ENCODE results near the gene DLGAP1. TPM values are rescaled to one million over a fixed set of nuclear protein-coding genes. Genes with fewer than 3 reads are reported as not detected.

Gene DLGAP1
- total RNA-seq, 1 experiment from 2014 or later, result 23.2 TPM

DNA sequence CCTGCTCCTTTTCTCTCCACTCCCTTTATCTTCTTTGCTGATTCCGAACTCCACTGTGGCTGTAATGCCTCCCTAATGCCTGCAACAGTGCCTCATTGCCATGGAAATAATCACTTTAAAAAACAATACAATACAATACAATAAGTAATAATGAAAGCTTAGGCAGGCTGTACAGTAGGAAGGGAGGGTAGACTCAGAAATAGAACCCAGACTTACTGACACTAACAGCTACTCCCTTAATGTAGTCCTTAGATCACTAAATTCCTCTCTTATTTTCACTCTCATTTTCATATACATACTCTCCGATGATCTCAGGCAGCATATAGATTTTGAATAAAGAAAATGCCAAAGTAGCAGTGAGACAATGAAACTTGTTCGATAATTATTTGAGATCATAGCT lies 70.2 kb downstream of the DLGAP1 start:
- Histone ChIP-seq H3K4me2 (ENCODE audit: insufficient read depth, insufficient read length, low read length) (no peak overlapping the region), H2BK15ac (ENCODE audit: low read depth, low read length) (no peak overlapping the region), H3K18ac (ENCODE audit: insufficient read length, low read depth, low read length) (no peak overlapping the region), H3K23ac (ENCODE audit: insufficient read length, low read depth, low read length) (no peak overlapping the region), H3K9me3 (ENCODE audit: control insufficient read depth, low read depth, low read length) (no peaks in the 10 kb centered on the region), H4K20me1 (ENCODE audit: control insufficient read depth, insufficient read depth, insufficient read length) (no peaks in the 10 kb centered on the region), H3T11ph (ENCODE audit: low read length) (no peak overlapping the region), H3K27me3 (ENCODE audit: insufficient read depth, low read length) (no peaks in the 10 kb centered on the region), H3K27ac (ENCODE audit: insufficient read length, low read depth, low read length) (no peak overlapping the region), H4K5ac (ENCODE audit: insufficient read length, low read depth, low read length) (no peak overlapping the region), H4K91ac (ENCODE audit: insufficient read length, low read depth, low read length) (no peak overlapping the region), H3K23me2 (ENCODE audit: insufficient read length, low read depth, low read length, poor library complexity, severe bottlenecking) (no peaks in the 10 kb centered on the region), H3K4me1 (ENCODE audit: insufficient read depth, low read length) (no peaks in the 10 kb centered on the region; the same call in 1 of the 2 replicates), H2BK20ac (ENCODE audit: low read depth, low read length, poor library complexity, severe bottlenecking) (no peak overlapping the region), H2AK5ac (ENCODE audit: insufficient read length, low read length) (no peak overlapping the region), H2BK5ac (ENCODE audit: insufficient read length, low read length) (no peak overlapping the region), H2BK120ac (ENCODE audit: low read depth, low read length, poor library complexity, severe bottlenecking) (no peak overlapping the region), H2BK12ac (ENCODE audit: insufficient read length, low read depth, low read length) (no peak overlapping the region), H3K79me2 (ENCODE audit: insufficient read depth, low read length) (no peaks in the 10 kb centered on the region), H3K14ac (ENCODE audit: insufficient read depth, low read length) (no peak overlapping the region), H4K8ac (replicated peaks; ENCODE audit: insufficient read length, low read depth, low read length) (no peak overlapping the region), H3K56ac (ENCODE audit: insufficient read length, low read depth, low read length) (no peak overlapping the region), H2AFZ (ENCODE audit: low read length) (no peak overlapping the region), H3K79me1 (ENCODE audit: insufficient read depth, low read depth, low read length, poor library complexity, severe bottlenecking) (no peaks in the 10 kb centered on the region), H3K9ac (ENCODE audit: extremely low read depth, insufficient read length, low read length) (no peak overlapping the region), H3K4ac (ENCODE audit: low read depth, low read length) (no peak overlapping the region)
- Mint-ChIP-seq H3K4me1 (0 out of 4 replicates have a peak, but pooled peaks cover 2 to 7% of the 10 kb centered on the region in 2 experiments), H3K9me3 (no peaks in the 10 kb centered on the region), H3K27me3 (ENCODE audit: low read depth) (no peaks in the 10 kb centered on the region), H3K27ac (peak overlapping the region in 1 of 3 experiments; percentile 9; a peak in 1 of 7 replicates), H3K4me3 (no peak overlapping the region), H3K36me3 (ENCODE audit: insufficient read depth in 1 of 3, low read depth in 3 of 3) (no peaks in the 10 kb centered on the region)
- WGBS (ENCODE audit: extremely low coverage, insufficient read length, low lambda C conversion rate), result no CpG with 5 or more reads among the region's 3 CpGs
- DNase-seq, result no peak
- no peak for TF ChIP-seq CTCF (conservative IDR thresholded peaks at IDR 0.05)
